HepG2 (cell line): ENCODE measurements around the gene CHADL. TPM values are rescaled to one million over a fixed set of nuclear protein-coding genes. Genes with fewer than 3 reads are reported as not detected.

Source experiments
- ATAC-seq: fragments of 200-7000 bp; cut with Tn5 transposase; 3 replicates; pipeline ENCODE4 v1.9.1; 2020; ENCODE audit warnings: mild to moderate bottlenecking, moderate library complexity
- BruUV-seq: library from RNA; stranded (reverse); fragments of 400-500 nt; replicated peaks from 2 replicates; lab custom pipeline; 2021; lab: Mats Ljungman, UMichigan
- CTCF ChIA-PET: fragments of 300-600 bp; formaldehyde crosslinking; extraction: SDS; loops from one replicate; lab custom pipeline; 2021; ENCODE audit warnings: low total read pairs, inconsistent platforms, low intra/inter-chr PET ratio; lab: Yijun Ruan, JAX
- POLR2A ChIA-PET: fragments of 350-600 bp; sonication (Branson Sonifier 250); formaldehyde crosslinking; loops from one replicate; lab custom pipeline; 2020; ENCODE audit warnings: antibody characterized with exemption, inconsistent platforms; lab: Yijun Ruan, JAX
- DNase-seq: peaks from one replicate; pipeline ENCODE4 v3.0.0-alpha.2; 2015; ENCODE audit warnings: low spot score
- FAIRE-seq: peaks from 3 replicates; lab custom pipeline; 2011; peaks lifted over from hg19 to GRCh38; lab: Jason Lieb, UNC
- H2AFZ ChIP-seq: one replicate; pipeline ENCODE4 v1.6.1; 2011; ENCODE audit warnings: low read length, inconsistent platforms
- H3K27ac ChIP-seq: fragments of 300-600 bp; 3 replicates; pipeline ENCODE4 v1.8.0; 2011; ENCODE audit warnings: mixed run types, mild to moderate bottlenecking, mixed read lengths, low read length, inconsistent platforms; ENCODE audit not compliant: insufficient read depth; ENCODE audit errors: extremely low read length
- H3K27me3 ChIP-seq, 2 experiments: fragments of 200-600 bp in 1 of 2; 2 replicates in 1 of 2; 3 replicates in 1 of 2; pipeline versions ENCODE4 v1.6.0 to v1.8.0; 2011; ENCODE audit warnings: low read length in 2 of 2, mild to moderate bottlenecking in 2 of 2, moderate library complexity in 2 of 2, inconsistent platforms in 1 of 2; ENCODE audit not compliant: insufficient read depth in 2 of 2, control insufficient read depth in 1 of 2
- H3K36me3 ChIP-seq, 2 experiments: fragments of 200-600 bp in 1 of 2; replicated peaks in 1 of 2; 2 replicates in 1 of 2; 3 replicates in 1 of 2; pipeline versions ENCODE4 v1.5.1 to v1.8.0; 2011; ENCODE audit warnings: low read length in 2 of 2, inconsistent platforms in 1 of 2; ENCODE audit not compliant: insufficient read depth in 2 of 2, control insufficient read depth in 1 of 2
- H3K4me1 ChIP-seq: 2 replicates; pipeline ENCODE4 v1.5.1; 2012; ENCODE audit warnings: low read length, inconsistent platforms; ENCODE audit not compliant: insufficient read depth
- H3K4me2 ChIP-seq: 2 replicates; pipeline ENCODE4 v1.6.0; 2011; ENCODE audit warnings: low read depth, low read length, inconsistent platforms
- H3K4me3 ChIP-seq, 3 experiments: fragments of 200-600 bp in 1 of 3; sonication (generic), shearing (Covaris generic) in 1 of 3; replicated peaks in 1 of 3; 2 replicates each; pipeline ENCODE4 v1.5.1; 2011 to 2016; ENCODE audit warnings: low read length in 3 of 3, inconsistent platforms in 2 of 3, low read depth in 2 of 3, mild to moderate bottlenecking in 2 of 3, control low read depth in 1 of 3, mixed read lengths in 1 of 3; ENCODE audit not compliant: insufficient read depth in 1 of 3
- H3K79me2 ChIP-seq: one replicate; pipeline ENCODE4 v1.6.1; 2011; ENCODE audit warnings: low read length, inconsistent platforms; ENCODE audit not compliant: insufficient read depth
- H3K9ac ChIP-seq: 2 replicates; pipeline ENCODE4 v1.6.0; 2011; ENCODE audit warnings: mild to moderate bottlenecking, low read depth, low read length, inconsistent platforms; ENCODE audit not compliant: insufficient read depth
- H3K9me3 ChIP-seq: 2 replicates; pipeline ENCODE4 v1.5.1; 2012; ENCODE audit warnings: mild to moderate bottlenecking, low read length
- H4K20me1 ChIP-seq: 2 replicates; pipeline ENCODE4 v1.6.0; 2011; ENCODE audit warnings: inconsistent platforms, mild to moderate bottlenecking, low read length, moderate library complexity; ENCODE audit not compliant: insufficient read depth
- FOXC1 ChIP-seq: sonication (generic); formaldehyde crosslinking; IDR thresholded peaks from 2 replicates; pipeline ENCODE4 v1.8.0; 2022; ENCODE audit warnings: mild to moderate bottlenecking, missing genetic modification reagents, borderline replicate concordance
- GTF3A ChIP-seq: sonication (generic); formaldehyde crosslinking; conservative IDR thresholded peaks from 2 replicates; pipeline ENCODE4 v1.4.0; 2020; ENCODE audit warnings: mild to moderate bottlenecking, missing genetic modification reagents
- KAT2B ChIP-seq: fragments of 150-350 bp; IDR thresholded peaks from 2 replicates; pipeline ENCODE4 v1.6.1; 2014; ENCODE audit warnings: low read depth, low read length, borderline replicate concordance
- KLF12 ChIP-seq: sonication (generic); formaldehyde crosslinking; IDR thresholded peaks from 2 replicates; pipeline ENCODE4 v1.4.0; 2020; ENCODE audit warnings: missing genetic modification reagents, borderline replicate concordance
- KLF13 ChIP-seq: sonication (generic); formaldehyde crosslinking; IDR thresholded peaks from 2 replicates; pipeline ENCODE4 v1.4.0; 2020; ENCODE audit warnings: mild to moderate bottlenecking, missing genetic modification reagents
- NFKBIZ ChIP-seq: IDR thresholded peaks from 2 replicates; pipeline ENCODE4 v1.6.1; 2018; ENCODE audit warnings: missing genetic modification reagents, missing compliant biosample characterization
- RCOR2 ChIP-seq: IDR thresholded peaks from 2 replicates; pipeline ENCODE4 v1.6.1; 2016; ENCODE audit warnings: missing biosample characterization, missing genetic modification reagents
- SALL2 ChIP-seq: sonication (generic); formaldehyde crosslinking; IDR thresholded peaks from 2 replicates; pipeline ENCODE4 v1.8.1; 2023; ENCODE audit warnings: mild to moderate bottlenecking, missing genetic modification reagents, inconsistent platforms
- SETDB1 ChIP-seq: sonication (generic); formaldehyde crosslinking; IDR thresholded peaks from 2 replicates; pipeline ENCODE4 v1.5.1; 2020; ENCODE audit warnings: missing genetic modification reagents, mild to moderate bottlenecking, borderline replicate concordance
- TOPORS ChIP-seq: sonication (generic); formaldehyde crosslinking; IDR thresholded peaks from 2 replicates; pipeline ENCODE4 v1.8.0; 2023; ENCODE audit warnings: mild to moderate bottlenecking, missing genetic modification reagents
- ZBTB20 ChIP-seq: sonication (generic); formaldehyde crosslinking; IDR thresholded peaks from 2 replicates; pipeline ENCODE4 v1.8.1; 2023; ENCODE audit warnings: missing genetic modification reagents, low read depth, mild to moderate bottlenecking, borderline replicate concordance
- ZBTB42 ChIP-seq: sonication (generic); formaldehyde crosslinking; IDR thresholded peaks from 2 replicates; pipeline ENCODE4 v1.5.0; 2020; ENCODE audit warnings: mild to moderate bottlenecking, missing genetic modification reagents
- ZNF124 ChIP-seq: sonication (generic); formaldehyde crosslinking; IDR thresholded peaks from 2 replicates; pipeline ENCODE4 v1.4.0; 2020; ENCODE audit warnings: missing genetic modification reagents
- ZNF24 ChIP-seq: fragments of 450-650 bp; IDR thresholded peaks from 2 replicates; pipeline ENCODE4 v1.6.1; 2017; ENCODE audit warnings: antibody characterized with exemption, mild to moderate bottlenecking
- ZNF496 ChIP-seq: sonication (generic); formaldehyde crosslinking; IDR thresholded peaks from 2 replicates; pipeline ENCODE4 v1.8.1; 2023; ENCODE audit warnings: mild to moderate bottlenecking, moderate library complexity, missing genetic modification reagents; ENCODE audit not compliant: insufficient replicate concordance
- ZSCAN25 ChIP-seq: sonication (generic); formaldehyde crosslinking; IDR thresholded peaks from 2 replicates; pipeline ENCODE4 v1.8.0; 2022; ENCODE audit warnings: mild to moderate bottlenecking, missing genetic modification reagents
- WGBS: methylation state at CpG from one replicate; pipeline ENCODE4 v1.1.6; 2017; ENCODE audit warnings: low lambda C conversion rate; 5-methylcytosine and 5-hydroxymethylcytosine counted together
- in situ Hi-C: cut with HindIII; loops from 2 replicates; pipeline ENCODE4 v1.10.0; 2017; ENCODE audit warnings: low pct_unique_long_range_greater_than_20kb; ENCODE audit not compliant: extremely low pct_ligation_motif_present
- intact Hi-C: fragments of 100-400 bp; cut with micrococcal nuclease; formaldehyde crosslinking; loops from one replicate; pipeline ENCODE4 v1.10.0; 2022; ENCODE audit not compliant: unreplicated experiment
- polyA plus RNA-seq, 8 experiments: library from polyadenylated mRNA; depleted of rRNA in 3 of 8; stranded (reverse) in 7 of 8; unstranded in 1 of 8; fragments of >200 nt; fragmentation: Illumina TruSeq in 4 of 8; extraction: Trizol in 4 of 8; gene quantifications; 2 replicates each; pipeline versions ENCODE4 v1.2.1 to v1.2.3, GENCODE V29; 2011 to 2016; ENCODE audit warnings: low read depth in 4 of 8, missing spikeins in 1 of 8, mixed read lengths in 1 of 8; ENCODE audit not compliant: insufficient read depth in 1 of 8
- total RNA-seq, 5 experiments: library from RNA; depleted of rRNA; stranded (reverse); fragments of >200 nt; fragmentation: Illumina TruSeq; extraction: Trizol; gene quantifications; 2 replicates each; pipeline ENCODE4 v1.2.3, GENCODE V29; 2016; ENCODE audit warnings: low read depth in 1 of 5
- TF ChIP-seq, protein P1 (sequence below): sonication (generic); formaldehyde crosslinking; IDR thresholded peaks from 2 replicates; pipeline ENCODE4 v1.4.0; 2020; ENCODE audit warnings: mild to moderate bottlenecking, missing genetic modification reagents
- TF ChIP-seq, protein P2 (sequence below): sonication (generic); formaldehyde crosslinking; IDR thresholded peaks from 2 replicates; pipeline ENCODE4; 2020; ENCODE audit warnings: missing genetic modification reagents, mild to moderate bottlenecking, borderline replicate concordance

The CHADL gene
- total and polyA plus RNA-seq, 2 of the 13 experiments (the other 11 are each of a cell fraction or from before 2014, with no cell fraction given): 2.8 to 8.1 TPM

DNA sequence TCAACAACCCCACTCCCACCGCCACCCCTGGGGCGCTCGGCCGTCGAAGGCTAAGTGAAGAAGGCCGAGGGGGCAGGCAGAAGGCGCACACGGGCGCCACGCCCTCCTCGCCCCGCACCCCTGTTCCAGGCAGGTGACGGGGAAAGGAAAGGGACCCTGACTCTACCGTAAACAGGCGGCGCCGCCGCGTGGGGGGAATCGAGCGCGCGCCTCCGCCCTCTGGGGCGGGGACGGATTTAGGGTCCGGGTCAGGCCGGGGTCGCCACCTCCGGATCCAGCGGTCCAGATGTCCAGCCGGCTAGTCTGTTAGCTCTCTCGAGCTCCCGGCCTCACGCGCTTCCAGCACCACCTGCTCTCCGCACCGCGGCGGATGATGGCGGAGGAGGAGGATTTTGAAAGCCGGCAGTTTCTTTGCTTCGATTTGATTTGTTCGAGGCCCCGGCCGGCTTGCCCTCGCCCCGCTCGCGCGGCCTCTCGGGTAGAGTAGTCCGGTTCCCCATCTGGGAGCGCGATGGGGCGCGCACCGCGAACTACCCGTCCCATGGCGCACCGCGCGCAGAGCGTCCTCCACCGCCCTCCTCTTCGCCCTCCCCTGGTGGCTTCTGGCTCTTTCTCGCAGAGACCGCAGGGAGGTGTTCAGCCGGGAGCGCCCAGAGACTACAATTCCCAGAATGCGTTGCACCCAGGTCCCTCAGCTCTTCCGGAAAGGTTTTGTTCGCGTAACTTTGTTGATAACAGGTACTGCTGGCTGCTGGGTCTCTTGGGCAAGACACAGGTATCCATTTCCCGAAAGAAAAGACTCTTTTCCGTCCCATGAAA, 45.3 kb upstream of the CHADL start, which contains the start of gene RANGAP1:
Gene RANGAP1 (minus strand): TSS at position 368 of the 819 bp plus-strand sequence. CDS start 5,143 bp downstream, outside the sequence.
- Histone ChIP-seq H2AFZ (no peak within 1 kb of the TSS), H3K4me2 (peak within 1 kb of the TSS; percentile 98), H3K4me1 (peaks cover 58% of the 10 kb centered on the region), H3K79me2 (peaks cover 27% of the 10 kb centered on the region), H3K4me3 (peak within 1 kb of the TSS; percentile 97 to 100 (median 98)), H3K9me3 (no peaks in the 10 kb centered on the region), H3K27me3 (no peaks in the 10 kb centered on the region; a peak in 1 of 5 replicates), H3K36me3 (peaks cover 2 to 18% of the 10 kb centered on the region in 2 experiments), H3K27ac (peak within 1 kb of the TSS; percentile 88), H4K20me1 (no peaks in the 10 kb centered on the region), H3K9ac (peak within 1 kb of the TSS; percentile 94)
- FAIRE-seq (peak; percentile 83), DNase-seq (peak; percentile 97), ATAC-seq (peak; percentile 96)
- ChIA-PET POLR2A (interaction anchor here (0.7 to 6.0 kb wide), 15 partner anchors 11 to 335 kb away, joined by 3 to 49 read pairs (median 5); partner anchors contain the start of genes ACO2, CHADL, PHF5A and RBX1), CTCF (no interaction called here)
- in situ Hi-C loops: no loop called here
- 0% methylated on average over 8 of the region's 77 CpGs for WGBS
- BruUV-seq: no TSS peak
- intact Hi-C loops: loop anchor here (1.0 to 10.0 kb wide), 3 partner anchors 15 to 159 kb away; partner anchors contain the start of genes TOB2 and ZC3H7B
- TF ChIP-seq TOPORS (CRISPR knock-in tag) (no peak), FOXC1 (CRISPR knock-in tag) (peak; percentile 78), KLF12 (no peak; the same call in 1 of the 2 replicates), NFKBIZ (no peak), GTF3A (CRISPR knock-in tag) (no peak), SETDB1 (CRISPR knock-in tag) (no peak), ZBTB42 (CRISPR knock-in tag) (no peak), ZNF496 (no peak), KLF13 (CRISPR knock-in tag) (no peak), RCOR2 (no peak), ZSCAN25 (CRISPR knock-in tag) (no peak), SALL2 (CRISPR knock-in tag) (peak; percentile 70), ZNF24 (no peak), ZBTB20 (no peak), ZNF124 (CRISPR knock-in tag) (no peak), KAT2B (no peak)
- TF ChIP-seq, protein P1, sequence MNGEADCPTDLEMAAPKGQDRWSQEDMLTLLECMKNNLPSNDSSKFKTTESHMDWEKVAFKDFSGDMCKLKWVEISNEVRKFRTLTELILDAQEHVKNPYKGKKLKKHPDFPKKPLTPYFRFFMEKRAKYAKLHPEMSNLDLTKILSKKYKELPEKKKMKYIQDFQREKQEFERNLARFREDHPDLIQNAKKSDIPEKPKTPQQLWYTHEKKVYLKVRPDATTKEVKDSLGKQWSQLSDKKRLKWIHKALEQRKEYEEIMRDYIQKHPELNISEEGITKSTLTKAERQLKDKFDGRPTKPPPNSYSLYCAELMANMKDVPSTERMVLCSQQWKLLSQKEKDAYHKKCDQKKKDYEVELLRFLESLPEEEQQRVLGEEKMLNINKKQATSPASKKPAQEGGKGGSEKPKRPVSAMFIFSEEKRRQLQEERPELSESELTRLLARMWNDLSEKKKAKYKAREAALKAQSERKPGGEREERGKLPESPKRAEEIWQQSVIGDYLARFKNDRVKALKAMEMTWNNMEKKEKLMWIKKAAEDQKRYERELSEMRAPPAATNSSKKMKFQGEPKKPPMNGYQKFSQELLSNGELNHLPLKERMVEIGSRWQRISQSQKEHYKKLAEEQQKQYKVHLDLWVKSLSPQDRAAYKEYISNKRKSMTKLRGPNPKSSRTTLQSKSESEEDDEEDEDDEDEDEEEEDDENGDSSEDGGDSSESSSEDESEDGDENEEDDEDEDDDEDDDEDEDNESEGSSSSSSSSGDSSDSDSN (CRISPR knock-in tag): peak; percentile 54
- TF ChIP-seq, protein P2, sequence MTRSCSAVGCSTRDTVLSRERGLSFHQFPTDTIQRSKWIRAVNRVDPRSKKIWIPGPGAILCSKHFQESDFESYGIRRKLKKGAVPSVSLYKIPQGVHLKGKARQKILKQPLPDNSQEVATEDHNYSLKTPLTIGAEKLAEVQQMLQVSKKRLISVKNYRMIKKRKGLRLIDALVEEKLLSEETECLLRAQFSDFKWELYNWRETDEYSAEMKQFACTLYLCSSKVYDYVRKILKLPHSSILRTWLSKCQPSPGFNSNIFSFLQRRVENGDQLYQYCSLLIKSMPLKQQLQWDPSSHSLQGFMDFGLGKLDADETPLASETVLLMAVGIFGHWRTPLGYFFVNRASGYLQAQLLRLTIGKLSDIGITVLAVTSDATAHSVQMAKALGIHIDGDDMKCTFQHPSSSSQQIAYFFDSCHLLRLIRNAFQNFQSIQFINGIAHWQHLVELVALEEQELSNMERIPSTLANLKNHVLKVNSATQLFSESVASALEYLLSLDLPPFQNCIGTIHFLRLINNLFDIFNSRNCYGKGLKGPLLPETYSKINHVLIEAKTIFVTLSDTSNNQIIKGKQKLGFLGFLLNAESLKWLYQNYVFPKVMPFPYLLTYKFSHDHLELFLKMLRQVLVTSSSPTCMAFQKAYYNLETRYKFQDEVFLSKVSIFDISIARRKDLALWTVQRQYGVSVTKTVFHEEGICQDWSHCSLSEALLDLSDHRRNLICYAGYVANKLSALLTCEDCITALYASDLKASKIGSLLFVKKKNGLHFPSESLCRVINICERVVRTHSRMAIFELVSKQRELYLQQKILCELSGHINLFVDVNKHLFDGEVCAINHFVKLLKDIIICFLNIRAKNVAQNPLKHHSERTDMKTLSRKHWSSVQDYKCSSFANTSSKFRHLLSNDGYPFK (CRISPR knock-in tag): peak; percentile 76; the same call in 1 of the 2 replicates
